ENCODE data around the gene GPX8. TPM values are rescaled to one million over a fixed set of nuclear protein-coding genes. Genes with fewer than 3 reads are reported as not detected.
A peak's percentile ranks its signal among the peaks of the same experiment; 100 is the strongest.

Gene GPX8
- 24.8 TPM for total RNA-seq (2021; ENCODE audit: unreplicated experiment)
- 18.8 TPM for polyA plus RNA-seq (2012; ENCODE audit: insufficient read length)
- percentile 69 among the genes with signal in this experiment for Bru-seq, nascent RNA
- percentile 87 among the genes with signal in this experiment for BruChase-seq, experiment 1, labeled RNA remaining after a 2-hour chase
- percentile 94 among the genes with signal in this experiment for BruChase-seq, experiment 2, labeled RNA remaining after a 6-hour chase
- long read RNA-seq, transcript GPX8-205 (4 exons, 3,422 nt) = minor isoform, 7 of 31 reads
- long read RNA-seq, transcript GPX8-203 (3 exons, 1,411 nt) = major isoform, 15 of 31 reads
- long read RNA-seq, partial matches to known transcripts = 3 of 31 reads
- long read RNA-seq, other reads (novel, unspliced or antisense) = 5 of 31 reads

GRCh38 chr5:55159763-55160492 lies at the start of gene GPX8:
Gene GPX8, plus strand, starts transcription at chr5:55160171. Its CDS starts 22 bp downstream, at chr5:55160193.
- peak; percentile 96 for ATAC-seq
- in situ Hi-C loops (cut with HindIII; ENCODE audit: low pct_unique_long_range_greater_than_20kb, low sequenced_read_pairs) = no loop called here
- H3K9me3 ChIP-seq (ENCODE audit: control insufficient read depth, insufficient read depth, low read depth, low read length) = no peaks in the 10 kb centered on the region

More at GRCh38 chr5:55159763-55160492, at the start of gene GPX8:
- peak within 1 kb of the TSS; percentile 98 for H3K27ac ChIP-seq (ENCODE audit: low read length)
- BruUV-seq (replicated peaks) = no TSS peak
- ChIA-PET POLR2A (interaction anchor here (0.6 to 1.0 kb wide), 2 partner anchors 194 to 1978 kb away, joined by 4 to 6 read pairs; no protein-coding TSS in a partner anchor), CTCF (interaction anchor here (0.7 to 1.7 kb wide), 9 partner anchors 10 to 643 kb away, joined by 3 to 19 read pairs (median 6); partner anchors contain the start of gene SNX18)
- peak; percentile 79 for TF ChIP-seq POLR2AphosphoS5 (IDR thresholded peaks at IDR 0.05; ENCODE audit: low read depth, low read length)
- TF ChIP-seq TCF7L2 (IDR thresholded peaks at IDR 0.05; ENCODE audit: low read depth, low read length) = no peak
- TF ChIP-seq CTCF (IDR thresholded peaks at IDR 0.05) = peak; percentile 75
- no peak for TF ChIP-seq SIN3A (IDR thresholded peaks at IDR 0.05; ENCODE audit: borderline replicate concordance, insufficient read depth, low read depth, low read length)
- 0 out of 4 replicates have a peak, but pooled peaks of 1 of the 2 experiments have one; percentile 23 for TF ChIP-seq REST (IDR thresholded peaks at IDR 0.05; ENCODE audit: insufficient read depth in 1 of 2, low read depth in 2 of 2, low read length in 1 of 2)
- intact Hi-C loops (cut with micrococcal nuclease; ENCODE audit: unreplicated experiment) = loop anchor here (5.0 kb wide), 1 partner anchor 643 kb away; the partner anchor contains the start of gene SNX18
- peak within 1 kb of the TSS; percentile 70 to 82 for H3K4me3 ChIP-seq (ENCODE audit: low read depth in 2 of 2, low read length in 2 of 2)
- DNase-seq (ENCODE audit: low read depth, low spot score) = peak; percentile 73
- peaks cover 5% of the 10 kb centered on the region; the same call in 1 of the 2 replicates for H3K4me1 ChIP-seq (ENCODE audit: control insufficient read depth, insufficient read depth, low read length)
- H3K27me3 ChIP-seq (ENCODE audit: control insufficient read depth, insufficient read depth, low read length) = no peaks in the 10 kb centered on the region; the same call in 1 of the 2 replicates
- H3K36me3 ChIP-seq (ENCODE audit: control insufficient read depth, insufficient read depth, low read length) = peaks cover 8% of the 10 kb centered on the region; the same call in 1 of the 2 replicates
